ENCODE data around the gene C1orf21. TPM values are rescaled to one million over a fixed set of nuclear protein-coding genes. Genes with fewer than 3 reads are reported as not detected.

The C1orf21 gene
- total RNA-seq, 1 experiment from 2014 or later: 28.5 TPM

DNA sequence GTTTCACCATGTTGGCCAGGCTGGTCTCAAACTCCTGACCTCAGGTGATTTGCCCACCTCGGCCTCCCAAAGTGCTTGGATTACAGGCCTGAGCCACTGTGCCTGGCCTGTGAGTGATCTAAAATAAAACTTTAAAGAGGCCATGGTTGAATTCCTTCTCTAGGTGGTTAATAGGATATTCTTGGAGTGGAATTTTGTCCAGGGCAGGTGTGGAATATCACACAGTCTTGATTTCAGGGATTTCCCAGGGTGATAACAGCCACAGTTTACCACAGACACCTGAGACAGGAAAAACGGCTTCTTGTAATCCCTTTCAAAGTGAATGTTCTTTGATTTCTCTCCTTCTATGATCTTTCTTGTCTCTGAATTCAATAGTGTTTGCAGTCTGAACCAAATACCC is 32.1 kb upstream of the C1orf21 start:
- Mint-ChIP-seq H3K4me1 (no peaks in the 10 kb centered on the region), H3K27me3 (ENCODE audit: low read depth) (no peaks in the 10 kb centered on the region), H3K9me3 (no peaks in the 10 kb centered on the region), H3K27ac (no peak overlapping the region), H3K4me3 (no peak overlapping the region), H3K36me3 (no peaks in the 10 kb centered on the region)
- ATAC-seq (no peak), DNase-seq (ENCODE audit: low spot score) (no peak)
- CTCF ChIA-PET: no interaction called here
- POLR2A ChIA-PET: no interaction called here
- no peak for TF ChIP-seq RORB (CRISPR knock-in tag; IDR thresholded peaks at IDR 0.05)

DNA sequence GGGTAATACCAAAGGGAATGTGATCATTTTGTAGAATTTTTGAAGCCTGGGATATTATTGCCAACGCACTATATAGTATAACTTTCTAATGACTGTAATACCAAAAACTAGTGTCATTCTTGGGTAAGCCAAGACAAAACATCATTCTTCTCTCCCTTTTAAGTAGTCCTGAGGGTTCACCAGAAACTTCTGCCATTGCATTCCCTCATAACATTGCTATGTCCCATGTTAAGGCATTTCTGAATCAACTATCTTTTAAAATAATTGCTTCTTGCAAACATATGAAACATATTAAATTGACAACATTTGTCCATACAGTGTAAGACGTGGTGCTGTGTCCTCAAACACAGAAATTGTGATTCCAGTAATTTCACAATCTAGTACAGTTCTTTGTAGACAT is 29.9 kb upstream of the C1orf21 start:
- DNase-seq (ENCODE audit: low spot score): no peak
- H3K4me3 Mint-ChIP-seq: no peak overlapping the region
- no peak overlapping the region for H3K27ac Mint-ChIP-seq
- ATAC-seq: no peak
- no peaks in the 10 kb centered on the region for H3K4me1 Mint-ChIP-seq
- CTCF ChIA-PET: interaction anchor here (0.6 kb wide), 1 partner anchor 307 kb away, joined by 3 read pairs; no protein-coding TSS in a partner anchor
- TF ChIP-seq, protein P1, sequence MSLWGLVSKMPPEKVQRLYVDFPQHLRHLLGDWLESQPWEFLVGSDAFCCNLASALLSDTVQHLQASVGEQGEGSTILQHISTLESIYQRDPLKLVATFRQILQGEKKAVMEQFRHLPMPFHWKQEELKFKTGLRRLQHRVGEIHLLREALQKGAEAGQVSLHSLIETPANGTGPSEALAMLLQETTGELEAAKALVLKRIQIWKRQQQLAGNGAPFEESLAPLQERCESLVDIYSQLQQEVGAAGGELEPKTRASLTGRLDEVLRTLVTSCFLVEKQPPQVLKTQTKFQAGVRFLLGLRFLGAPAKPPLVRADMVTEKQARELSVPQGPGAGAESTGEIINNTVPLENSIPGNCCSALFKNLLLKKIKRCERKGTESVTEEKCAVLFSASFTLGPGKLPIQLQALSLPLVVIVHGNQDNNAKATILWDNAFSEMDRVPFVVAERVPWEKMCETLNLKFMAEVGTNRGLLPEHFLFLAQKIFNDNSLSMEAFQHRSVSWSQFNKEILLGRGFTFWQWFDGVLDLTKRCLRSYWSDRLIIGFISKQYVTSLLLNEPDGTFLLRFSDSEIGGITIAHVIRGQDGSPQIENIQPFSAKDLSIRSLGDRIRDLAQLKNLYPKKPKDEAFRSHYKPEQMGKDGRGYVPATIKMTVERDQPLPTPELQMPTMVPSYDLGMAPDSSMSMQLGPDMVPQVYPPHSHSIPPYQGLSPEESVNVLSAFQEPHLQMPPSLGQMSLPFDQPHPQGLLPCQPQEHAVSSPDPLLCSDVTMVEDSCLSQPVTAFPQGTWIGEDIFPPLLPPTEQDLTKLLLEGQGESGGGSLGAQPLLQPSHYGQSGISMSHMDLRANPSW (CRISPR knock-in tag; conservative IDR thresholded peaks at IDR 0.05; ENCODE audit: low read depth): no peak
- TF ChIP-seq RELA (CRISPR knock-in tag; IDR thresholded peaks at IDR 0.05; ENCODE audit: borderline replicate concordance) (no peak), ZNF263 (CRISPR knock-in tag; IDR thresholded peaks at IDR 0.05; ENCODE audit: low read depth) (no peak)
- H3K27me3 Mint-ChIP-seq (ENCODE audit: low read depth): no peaks in the 10 kb centered on the region
- H3K36me3 Mint-ChIP-seq: no peaks in the 10 kb centered on the region
- POLR2A ChIA-PET: no interaction called here
- H3K9me3 Mint-ChIP-seq: no peaks in the 10 kb centered on the region

DNA sequence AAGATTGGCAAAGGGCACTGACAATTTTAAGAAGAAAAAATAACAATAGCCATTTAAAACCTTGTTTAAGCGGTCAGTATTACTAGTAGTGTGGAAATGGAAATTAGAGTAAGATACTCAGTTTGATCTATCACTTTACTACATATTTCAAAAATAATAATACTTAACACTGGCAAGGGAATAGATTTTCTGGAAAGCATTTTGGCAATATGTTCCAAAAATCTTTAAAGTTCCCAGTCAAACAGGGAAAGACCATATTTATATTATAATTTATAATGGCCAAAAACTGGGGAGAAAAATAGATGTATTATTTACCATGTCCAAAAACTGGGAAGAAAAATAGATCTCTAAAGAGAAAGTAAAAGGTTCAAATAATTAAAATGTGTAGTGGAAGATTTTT is 28.6 kb upstream of the C1orf21 start:
- Mint-ChIP-seq H3K27ac (no peak overlapping the region), H3K4me3 (no peak overlapping the region), H3K36me3 (no peaks in the 10 kb centered on the region), H3K9me3 (no peaks in the 10 kb centered on the region), H3K4me1 (no peaks in the 10 kb centered on the region), H3K27me3 (ENCODE audit: low read depth) (no peaks in the 10 kb centered on the region)
- DNase-seq (ENCODE audit: low spot score): no peak
- ChIA-PET CTCF (no interaction called here), POLR2A (no interaction called here)
- TF ChIP-seq NFE2L1 (CRISPR knock-in tag; IDR thresholded peaks at IDR 0.05): no peak
- TF ChIP-seq ZNF121 (CRISPR knock-in tag; IDR thresholded peaks at IDR 0.05): no peak
- no peak for TF ChIP-seq NFYB (CRISPR knock-in tag; conservative IDR thresholded peaks at IDR 0.05; ENCODE audit: low read depth)
- TF ChIP-seq JUN (CRISPR knock-in tag; IDR thresholded peaks at IDR 0.05): no peak
- no peak for TF ChIP-seq MYBL2 (CRISPR knock-in tag; IDR thresholded peaks at IDR 0.05)
- no peak for TF ChIP-seq SMAD4 (CRISPR knock-in tag; IDR thresholded peaks at IDR 0.05)
- TF ChIP-seq, protein P2, sequence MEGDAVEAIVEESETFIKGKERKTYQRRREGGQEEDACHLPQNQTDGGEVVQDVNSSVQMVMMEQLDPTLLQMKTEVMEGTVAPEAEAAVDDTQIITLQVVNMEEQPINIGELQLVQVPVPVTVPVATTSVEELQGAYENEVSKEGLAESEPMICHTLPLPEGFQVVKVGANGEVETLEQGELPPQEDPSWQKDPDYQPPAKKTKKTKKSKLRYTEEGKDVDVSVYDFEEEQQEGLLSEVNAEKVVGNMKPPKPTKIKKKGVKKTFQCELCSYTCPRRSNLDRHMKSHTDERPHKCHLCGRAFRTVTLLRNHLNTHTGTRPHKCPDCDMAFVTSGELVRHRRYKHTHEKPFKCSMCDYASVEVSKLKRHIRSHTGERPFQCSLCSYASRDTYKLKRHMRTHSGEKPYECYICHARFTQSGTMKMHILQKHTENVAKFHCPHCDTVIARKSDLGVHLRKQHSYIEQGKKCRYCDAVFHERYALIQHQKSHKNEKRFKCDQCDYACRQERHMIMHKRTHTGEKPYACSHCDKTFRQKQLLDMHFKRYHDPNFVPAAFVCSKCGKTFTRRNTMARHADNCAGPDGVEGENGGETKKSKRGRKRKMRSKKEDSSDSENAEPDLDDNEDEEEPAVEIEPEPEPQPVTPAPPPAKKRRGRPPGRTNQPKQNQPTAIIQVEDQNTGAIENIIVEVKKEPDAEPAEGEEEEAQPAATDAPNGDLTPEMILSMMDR (IDR thresholded peaks at IDR 0.05): no peak
- TF ChIP-seq, protein P3, sequence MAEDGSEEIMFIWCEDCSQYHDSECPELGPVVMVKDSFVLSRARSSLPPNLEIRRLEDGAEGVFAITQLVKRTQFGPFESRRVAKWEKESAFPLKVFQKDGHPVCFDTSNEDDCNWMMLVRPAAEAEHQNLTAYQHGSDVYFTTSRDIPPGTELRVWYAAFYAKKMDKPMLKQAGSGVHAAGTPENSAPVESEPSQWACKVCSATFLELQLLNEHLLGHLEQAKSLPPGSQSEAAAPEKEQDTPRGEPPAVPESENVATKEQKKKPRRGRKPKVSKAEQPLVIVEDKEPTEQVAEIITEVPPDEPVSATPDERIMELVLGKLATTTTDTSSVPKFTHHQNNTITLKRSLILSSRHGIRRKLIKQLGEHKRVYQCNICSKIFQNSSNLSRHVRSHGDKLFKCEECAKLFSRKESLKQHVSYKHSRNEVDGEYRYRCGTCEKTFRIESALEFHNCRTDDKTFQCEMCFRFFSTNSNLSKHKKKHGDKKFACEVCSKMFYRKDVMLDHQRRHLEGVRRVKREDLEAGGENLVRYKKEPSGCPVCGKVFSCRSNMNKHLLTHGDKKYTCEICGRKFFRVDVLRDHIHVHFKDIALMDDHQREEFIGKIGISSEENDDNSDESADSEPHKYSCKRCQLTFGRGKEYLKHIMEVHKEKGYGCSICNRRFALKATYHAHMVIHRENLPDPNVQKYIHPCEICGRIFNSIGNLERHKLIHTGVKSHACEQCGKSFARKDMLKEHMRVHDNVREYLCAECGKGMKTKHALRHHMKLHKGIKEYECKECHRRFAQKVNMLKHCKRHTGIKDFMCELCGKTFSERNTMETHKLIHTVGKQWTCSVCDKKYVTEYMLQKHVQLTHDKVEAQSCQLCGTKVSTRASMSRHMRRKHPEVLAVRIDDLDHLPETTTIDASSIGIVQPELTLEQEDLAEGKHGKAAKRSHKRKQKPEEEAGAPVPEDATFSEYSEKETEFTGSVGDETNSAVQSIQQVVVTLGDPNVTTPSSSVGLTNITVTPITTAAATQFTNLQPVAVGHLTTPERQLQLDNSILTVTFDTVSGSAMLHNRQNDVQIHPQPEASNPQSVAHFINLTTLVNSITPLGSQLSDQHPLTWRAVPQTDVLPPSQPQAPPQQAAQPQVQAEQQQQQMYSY (CRISPR knock-in tag; IDR thresholded peaks at IDR 0.05): no peak
- no peak for TF ChIP-seq SP1 (CRISPR knock-in tag; conservative IDR thresholded peaks at IDR 0.05)
- no peak for TF ChIP-seq SMAD3 (CRISPR knock-in tag; IDR thresholded peaks at IDR 0.05; ENCODE audit: borderline replicate concordance)
- no peak for TF ChIP-seq ETV6 (CRISPR knock-in tag; IDR thresholded peaks at IDR 0.05)
- no peak for TF ChIP-seq KAT7 (CRISPR knock-in tag; IDR thresholded peaks at IDR 0.05; ENCODE audit: borderline replicate concordance)
- no peak for TF ChIP-seq CREM (CRISPR knock-in tag; IDR thresholded peaks at IDR 0.05)
- TF ChIP-seq ZNF671 (CRISPR knock-in tag; IDR thresholded peaks at IDR 0.05): no peak
- TF ChIP-seq CBFB (CRISPR knock-in tag; IDR thresholded peaks at IDR 0.05; ENCODE audit: low read depth): no peak
- TF ChIP-seq GRHL2 (CRISPR knock-in tag; IDR thresholded peaks at IDR 0.05; ENCODE audit: insufficient replicate concordance, severe bottlenecking): no peak
- TF ChIP-seq, protein P4, sequence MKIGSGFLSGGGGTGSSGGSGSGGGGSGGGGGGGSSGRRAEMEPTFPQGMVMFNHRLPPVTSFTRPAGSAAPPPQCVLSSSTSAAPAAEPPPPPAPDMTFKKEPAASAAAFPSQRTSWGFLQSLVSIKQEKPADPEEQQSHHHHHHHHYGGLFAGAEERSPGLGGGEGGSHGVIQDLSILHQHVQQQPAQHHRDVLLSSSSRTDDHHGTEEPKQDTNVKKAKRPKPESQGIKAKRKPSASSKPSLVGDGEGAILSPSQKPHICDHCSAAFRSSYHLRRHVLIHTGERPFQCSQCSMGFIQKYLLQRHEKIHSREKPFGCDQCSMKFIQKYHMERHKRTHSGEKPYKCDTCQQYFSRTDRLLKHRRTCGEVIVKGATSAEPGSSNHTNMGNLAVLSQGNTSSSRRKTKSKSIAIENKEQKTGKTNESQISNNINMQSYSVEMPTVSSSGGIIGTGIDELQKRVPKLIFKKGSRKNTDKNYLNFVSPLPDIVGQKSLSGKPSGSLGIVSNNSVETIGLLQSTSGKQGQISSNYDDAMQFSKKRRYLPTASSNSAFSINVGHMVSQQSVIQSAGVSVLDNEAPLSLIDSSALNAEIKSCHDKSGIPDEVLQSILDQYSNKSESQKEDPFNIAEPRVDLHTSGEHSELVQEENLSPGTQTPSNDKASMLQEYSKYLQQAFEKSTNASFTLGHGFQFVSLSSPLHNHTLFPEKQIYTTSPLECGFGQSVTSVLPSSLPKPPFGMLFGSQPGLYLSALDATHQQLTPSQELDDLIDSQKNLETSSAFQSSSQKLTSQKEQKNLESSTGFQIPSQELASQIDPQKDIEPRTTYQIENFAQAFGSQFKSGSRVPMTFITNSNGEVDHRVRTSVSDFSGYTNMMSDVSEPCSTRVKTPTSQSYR (CRISPR knock-in tag; IDR thresholded peaks at IDR 0.05): no peak
- no peak for ATAC-seq

Data from WTC11 (cell line).